IPS DF 4.7 (cell line): ENCODE results near the gene RAD18.

ENCODE experiments used
- DNase-seq: peaks from one replicate; pipeline ENCODE4 v3.0.0-alpha.2; 2013; ENCODE audit warnings: low spot score; ENCODE audit errors: extremely low read depth

RAD18 gene

GRCh38 chr3:8837162-8837561 lies 126.1 kb downstream of the RAD18 start:
- DNase-seq = no peak

- no peak for DNase-seq
Observed at GRCh38 chr3:8836096-8836495, 127.2 kb downstream of the RAD18 start.

GRCh38 chr3:8835385-8835784 lies 127.9 kb downstream of the RAD18 start:
- DNase-seq = no peak

- DNase-seq = no peak
Observed at GRCh38 chr3:8834974-8835373, 128.3 kb downstream of the RAD18 start.

GRCh38 chr3:8827641-8828040 lies 135.6 kb downstream of the RAD18 start:
- DNase-seq = no peak
